IMR-90 (cell line): ENCODE data around the gene C1QTNF3. TPM values are rescaled to one million over a fixed set of nuclear protein-coding genes. Genes with fewer than 3 reads are reported as not detected.

Experiments
- ATAC-seq: fragments of 200-7000 bp; cut with Tn5 transposase; 2 replicates; pipeline ENCODE4 v1.9.1; 2020; ENCODE audit warnings: low read depth, mild to moderate bottlenecking, moderate library complexity
- BruUV-seq: library from RNA; stranded (reverse); fragments of 400-500 nt; replicated peaks from 2 replicates; lab custom pipeline; 2021; lab: Mats Ljungman, UMichigan
- CTCF ChIA-PET: fragments of 300-600 bp; formaldehyde crosslinking; extraction: SDS; loops from one replicate; lab custom pipeline; 2021; ENCODE audit warnings: antibody characterized with exemption; lab: Yijun Ruan, JAX
- POLR2A ChIA-PET: fragments of 300-600 bp; sonication (Branson Sonifier 250); formaldehyde crosslinking; loops from one replicate; lab custom pipeline; 2022; ENCODE audit warnings: antibody characterized with exemption; ENCODE audit not compliant: unreplicated experiment; lab: Charles Lee
- DNase-seq: peaks from one replicate; pipeline ENCODE4 v3.0.0; 2013
- H2AFZ ChIP-seq: replicated peaks from 2 replicates; pipeline ENCODE3; 2013; ENCODE audit warnings: low read length, mild to moderate bottlenecking; ENCODE audit not compliant: poor library complexity
- H2AK5ac ChIP-seq: 2 replicates; pipeline ENCODE4 v1.6.1; 2013; ENCODE audit warnings: low read depth, low read length, inconsistent platforms
- H2AK9ac ChIP-seq: replicated peaks from 2 replicates; pipeline ENCODE3; 2013; ENCODE audit warnings: mild to moderate bottlenecking, low read depth, low read length, moderate library complexity; ENCODE audit not compliant: poor library complexity
- H2BK120ac ChIP-seq: 2 replicates; pipeline ENCODE4 v1.6.1; 2013; ENCODE audit warnings: low read depth, low read length, inconsistent platforms
- H2BK15ac ChIP-seq: 3 replicates; pipeline ENCODE4 v1.6.1; 2013; ENCODE audit warnings: low read depth, low read length, inconsistent platforms
- H2BK20ac ChIP-seq: 2 replicates; pipeline ENCODE4 v1.6.1; 2013; ENCODE audit warnings: low read depth, mild to moderate bottlenecking, inconsistent platforms, low read length, moderate library complexity
- H2BK5ac ChIP-seq: 2 replicates; pipeline ENCODE4 v1.6.1; 2013; ENCODE audit warnings: mild to moderate bottlenecking, low read depth, low read length, inconsistent platforms; ENCODE audit not compliant: poor library complexity, severe bottlenecking
- H3K14ac ChIP-seq: replicated peaks from 2 replicates; pipeline ENCODE4 v1.6.1; 2013; ENCODE audit warnings: low read depth, low read length, inconsistent platforms
- H3K18ac ChIP-seq: 2 replicates; pipeline ENCODE4 v1.6.1; 2013; ENCODE audit warnings: low read depth, low read length, control low read depth
- H3K23ac ChIP-seq: 2 replicates; pipeline ENCODE4 v1.6.1; 2013; ENCODE audit warnings: low read depth, low read length, inconsistent platforms
- H3K27ac ChIP-seq: 2 replicates; pipeline ENCODE4 v1.5.1; 2013; ENCODE audit warnings: mild to moderate bottlenecking, control low read depth, low read length; ENCODE audit not compliant: insufficient read depth
- H3K27me3 ChIP-seq: 2 replicates; pipeline ENCODE4 v1.6.1; 2013; ENCODE audit warnings: low read length; ENCODE audit not compliant: control insufficient read depth, insufficient read depth
- H3K36me3 ChIP-seq: 2 replicates; pipeline ENCODE4 v1.6.1; 2013; ENCODE audit warnings: low read length, mixed read lengths; ENCODE audit not compliant: control insufficient read depth, insufficient read depth
- H3K4ac ChIP-seq: 2 replicates; pipeline ENCODE4 v1.6.1; 2013; ENCODE audit warnings: low read depth, low read length, inconsistent platforms
- H3K4me1 ChIP-seq: 2 replicates; pipeline ENCODE4 v1.6.1; 2013; ENCODE audit warnings: low read length, mixed read lengths; ENCODE audit not compliant: control insufficient read depth, insufficient read depth
- H3K4me2 ChIP-seq: 2 replicates; pipeline ENCODE4 v1.6.1; 2013; ENCODE audit warnings: low read depth, mild to moderate bottlenecking, control low read depth, low read length, moderate library complexity
- H3K4me3 ChIP-seq: 2 replicates; pipeline ENCODE4 v1.5.1; 2013; ENCODE audit warnings: low read depth, mild to moderate bottlenecking, control low read depth, low read length, moderate library complexity; ENCODE audit not compliant: insufficient read depth
- H3K56ac ChIP-seq: 2 replicates; pipeline ENCODE4 v1.6.1; 2013; ENCODE audit warnings: low read length, inconsistent platforms; ENCODE audit not compliant: insufficient read depth; ENCODE audit errors: extremely low read depth
- H3K79me1 ChIP-seq, 2 experiments: 2 replicates each; pipeline ENCODE4 v1.6.1; 2013; ENCODE audit warnings: low read length in 2 of 2, inconsistent platforms in 1 of 2, low read depth in 1 of 2
- H3K9ac ChIP-seq: 2 replicates; pipeline ENCODE4 v1.6.1; 2013; ENCODE audit warnings: low read depth, low read length, control low read depth
- H3K9me1 ChIP-seq: 2 replicates; pipeline ENCODE4 v1.6.1; 2013; ENCODE audit warnings: low read length, inconsistent platforms; ENCODE audit not compliant: insufficient read depth
- H3K9me3 ChIP-seq: 2 replicates; pipeline ENCODE4 v1.6.1; 2013; ENCODE audit warnings: low read length; ENCODE audit not compliant: control insufficient read depth, insufficient read depth
- H4K20me1 ChIP-seq: 2 replicates; pipeline ENCODE4 v1.6.1; 2013; ENCODE audit warnings: low read length, inconsistent platforms; ENCODE audit not compliant: insufficient read depth
- H4K5ac ChIP-seq: 2 replicates; pipeline ENCODE4 v1.6.1; 2013; ENCODE audit warnings: mild to moderate bottlenecking, low read depth, low read length, control low read depth
- H4K8ac ChIP-seq, 2 experiments: 2 replicates each; pipeline ENCODE4 v1.6.1; 2013; ENCODE audit warnings: low read depth in 2 of 2, low read length in 2 of 2, control low read depth in 1 of 2, inconsistent platforms in 1 of 2
- H4K91ac ChIP-seq: 2 replicates; pipeline ENCODE4 v1.6.1; 2013; ENCODE audit warnings: low read depth, low read length, inconsistent platforms; ENCODE audit not compliant: insufficient read depth
- BHLHE40 ChIP-seq: fragments of 150-350 bp; IDR thresholded peaks from 2 replicates; pipeline ENCODE4 v1.6.1; 2016; ENCODE audit warnings: mild to moderate bottlenecking, low read depth, low read length
- NFE2L2 ChIP-seq: fragments of 150-350 bp; IDR thresholded peaks from 2 replicates; pipeline ENCODE4 v1.6.1; 2016; ENCODE audit warnings: low read depth, mild to moderate bottlenecking, low read length
- WGBS, 2 experiments: methylation state at CpG; one replicate each; pipeline versions ENCODE4 v1.1.5 to v1.1.7; 2013; ENCODE audit warnings: missing lambda C conversion rate in 2 of 2; ENCODE audit not compliant: insufficient read length in 1 of 2; ENCODE audit errors: extremely low coverage in 2 of 2; 5-methylcytosine and 5-hydroxymethylcytosine counted together
- dilution Hi-C: fragments of 300-500 bp; cut with HindIII; formaldehyde crosslinking; loops from one replicate; pipeline ENCODE4 v1.14.3; 2018; ENCODE audit warnings: low sequenced_read_pairs; ENCODE audit not compliant: unreplicated experiment
- in situ Hi-C: fragments of 300-500 bp; cut with MboI; formaldehyde crosslinking; loops from 3 replicates; pipeline ENCODE4 v1.14.3; 2019; ENCODE audit warnings: low sequenced_read_pairs, inconsistent platforms, mixed read lengths
- intact Hi-C: fragments of 100-400 bp; cut with micrococcal nuclease; formaldehyde crosslinking; loops from 2 replicates; pipeline ENCODE4 v1.10.0; 2022
- polyA plus RNA-seq, 3 experiments: library from polyadenylated mRNA; depleted of rRNA; stranded (reverse); fragments of >200 nt; gene quantifications; 2 replicates each; pipeline ENCODE4 v1.2.3, GENCODE V29; 2012; ENCODE audit warnings: low replicate concordance in 1 of 3
- total RNA-seq: library from RNA; depleted of rRNA; stranded (reverse); fragments of >200 nt; gene quantifications from 2 replicates; pipeline ENCODE4 v1.2.3, GENCODE V29; 2012
- TF ChIP-seq, protein P1 (sequence below): fragments of 150-350 bp; IDR thresholded peaks from 2 replicates; pipeline ENCODE4 v1.6.1; 2016; ENCODE audit warnings: low read depth, mild to moderate bottlenecking, low read length, moderate library complexity, borderline replicate concordance

Gene C1QTNF3
- total and polyA plus RNA-seq, 2 of the 4 experiments (the other 2 are of a cell fraction), result 1.0 to 1.4 TPM

GRCh38 chr5:33995865-33996264, 47.1 kb downstream of the C1QTNF3 start:
- H2AK5ac ChIP-seq, result no peak overlapping the region
- no peak overlapping the region for H4K91ac ChIP-seq
- no peak overlapping the region for H3K27ac ChIP-seq
- TF ChIP-seq, protein P1, sequence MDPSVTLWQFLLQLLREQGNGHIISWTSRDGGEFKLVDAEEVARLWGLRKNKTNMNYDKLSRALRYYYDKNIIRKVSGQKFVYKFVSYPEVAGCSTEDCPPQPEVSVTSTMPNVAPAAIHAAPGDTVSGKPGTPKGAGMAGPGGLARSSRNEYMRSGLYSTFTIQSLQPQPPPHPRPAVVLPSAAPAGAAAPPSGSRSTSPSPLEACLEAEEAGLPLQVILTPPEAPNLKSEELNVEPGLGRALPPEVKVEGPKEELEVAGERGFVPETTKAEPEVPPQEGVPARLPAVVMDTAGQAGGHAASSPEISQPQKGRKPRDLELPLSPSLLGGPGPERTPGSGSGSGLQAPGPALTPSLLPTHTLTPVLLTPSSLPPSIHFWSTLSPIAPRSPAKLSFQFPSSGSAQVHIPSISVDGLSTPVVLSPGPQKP, result no peak
- TF ChIP-seq NFE2L2 (no peak), BHLHE40 (no peak)
- DNase-seq (no peak), ATAC-seq (no peak)
- H4K8ac ChIP-seq, result no peak overlapping the region
- H3K4me3 ChIP-seq, result no peak overlapping the region
- H3K79me1 ChIP-seq, result 0 out of 4 replicates have a peak, but pooled peaks cover 0 to 4% of the 10 kb centered on the region in 2 experiments
- no peaks in the 10 kb centered on the region for H4K20me1 ChIP-seq
- no peak overlapping the region for H2BK5ac ChIP-seq
- no peak overlapping the region for H3K14ac ChIP-seq
- dilution Hi-C loops, result no loop called here
- H3K27me3 ChIP-seq, result no peaks in the 10 kb centered on the region
- no peak overlapping the region for H3K4me2 ChIP-seq
- no peak overlapping the region for H3K4ac ChIP-seq
- no peak overlapping the region for H2BK15ac ChIP-seq
- no peak overlapping the region for H3K18ac ChIP-seq
- intact Hi-C loops, result no loop called here
- H2BK20ac ChIP-seq, result no peak overlapping the region
- BruUV-seq, result no TSS peak
- WGBS, 2 experiments, result no CpG with 5 or more reads among the region's 2 CpGs
- no peak overlapping the region for H2BK120ac ChIP-seq
- peaks cover 3% of the 10 kb centered on the region; the same call in 1 of the 2 replicates for H3K9me1 ChIP-seq
- peaks cover under 1% of the 10 kb centered on the region; the same call in 1 of the 2 replicates for H3K4me1 ChIP-seq
- peaks cover 1% of the 10 kb centered on the region; the same call in 1 of the 2 replicates for H3K36me3 ChIP-seq
- no peak overlapping the region for H3K9ac ChIP-seq
- no peak overlapping the region for H3K23ac ChIP-seq
- no peak overlapping the region for H2AFZ ChIP-seq
- ChIA-PET POLR2A (interaction anchor here (0.6 kb wide), 1 partner anchor 15 kb away, joined by 4 read pairs; no protein-coding TSS in a partner anchor), CTCF (interaction anchor here (0.7 to 2.7 kb wide), 3 partner anchors 10 to 464 kb away, joined by 4 to 7 read pairs (median 7); no protein-coding TSS in a partner anchor)
- H2AK9ac ChIP-seq, result no peak overlapping the region
- in situ Hi-C loops, result loop anchor here (5.0 to 25.0 kb wide), 2 partner anchors 466 to 891 kb away; no protein-coding TSS in a partner anchor
- H4K5ac ChIP-seq, result no peak overlapping the region
- no peaks in the 10 kb centered on the region for H3K9me3 ChIP-seq
- no peak overlapping the region for H3K56ac ChIP-seq
